Raji (cell line): Measurements from ENCODE around the gene URGCP.

ENCODE experiments used
- POLR2A ChIP-seq: IDR thresholded peaks from 2 replicates; pipeline ENCODE4 v1.6.1; 2011; ENCODE audit warnings: low read depth, low read length, control low read depth; ENCODE audit not compliant: insufficient read depth

The URGCP gene

DNA sequence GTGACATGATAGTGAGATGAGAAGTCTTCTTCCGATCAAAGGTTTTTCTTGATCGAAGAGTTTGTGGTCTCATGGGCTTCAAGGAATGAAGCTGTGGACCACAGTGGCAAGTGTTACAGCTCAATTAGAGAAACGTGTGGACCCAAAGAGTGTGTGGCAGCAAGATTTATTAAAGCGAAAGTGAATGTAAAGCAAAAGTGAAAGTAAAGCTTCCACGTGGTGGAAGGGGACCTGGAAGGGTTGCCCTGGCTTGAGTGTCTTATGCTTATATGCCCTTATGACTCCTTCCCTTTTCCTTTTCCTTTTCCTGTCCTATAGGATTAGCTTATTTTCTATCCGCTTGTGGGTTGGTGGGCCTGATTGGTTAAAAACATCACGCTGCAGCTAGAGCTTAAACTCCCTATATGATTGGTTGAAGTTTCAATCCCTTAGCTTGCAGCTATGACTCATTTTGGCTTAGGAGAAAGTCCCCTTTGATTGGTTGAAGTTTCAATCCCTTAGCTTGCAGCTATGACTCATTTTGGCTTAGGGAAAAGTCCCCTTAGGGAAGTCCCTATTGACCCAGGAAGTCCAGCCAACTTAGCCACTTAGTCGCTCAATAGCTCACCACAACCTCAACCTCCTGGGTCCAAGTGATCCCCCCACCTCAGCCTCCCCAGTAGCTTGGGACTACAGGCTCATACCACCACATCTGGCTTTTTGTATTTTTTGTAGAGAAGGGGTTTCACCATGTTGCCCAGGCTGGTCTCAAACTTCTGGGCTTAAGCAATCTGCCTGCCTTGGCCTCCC is 71.7 kb downstream of the URGCP start:
- no peak for TF ChIP-seq POLR2A
